Astrocyte (in vitro differentiated cells and primary cell): ENCODE measurements around the gene TNFSF8. TPM values are rescaled to one million over a fixed set of nuclear protein-coding genes. Genes with fewer than 3 reads are reported as not detected.

Experiments used
- DNase-seq: peaks from one replicate; pipeline ENCODE4 v3.0.0-alpha.2; 2010; ENCODE audit warnings: low read depth
- FAIRE-seq: peaks from 2 replicates; lab custom pipeline; 2011; peaks lifted over from hg19 to GRCh38; lab: Jason Lieb, UNC
- H2AFZ ChIP-seq: 2 replicates; pipeline ENCODE4 v1.6.0; 2012; ENCODE audit warnings: low read depth, low read length, inconsistent platforms
- H3K27ac ChIP-seq: 2 replicates; pipeline ENCODE4 v1.5.1; 2011; ENCODE audit warnings: low read depth, low read length, inconsistent platforms
- H3K27me3 ChIP-seq: 2 replicates; pipeline ENCODE4 v1.6.0; 2011; ENCODE audit warnings: low read length, inconsistent platforms; ENCODE audit not compliant: insufficient read depth
- H3K36me3 ChIP-seq: 2 replicates; pipeline ENCODE4 v1.5.1; 2011; ENCODE audit warnings: low read length, inconsistent platforms; ENCODE audit not compliant: insufficient read depth
- H3K4me1 ChIP-seq: 2 replicates; pipeline ENCODE4 v1.5.1; 2011; ENCODE audit warnings: low read length, inconsistent platforms; ENCODE audit not compliant: insufficient read depth
- H3K4me2 ChIP-seq: 2 replicates; pipeline ENCODE4 v1.6.0; 2012; ENCODE audit warnings: low read length, inconsistent platforms
- H3K4me3 ChIP-seq: 2 replicates; pipeline ENCODE4 v1.5.1; 2011; ENCODE audit warnings: low read depth, mild to moderate bottlenecking, low read length, inconsistent platforms; ENCODE audit not compliant: insufficient read depth
- H3K79me2 ChIP-seq: 2 replicates; pipeline ENCODE4 v1.6.0; 2012; ENCODE audit warnings: mild to moderate bottlenecking, low read length, inconsistent platforms; ENCODE audit not compliant: insufficient read depth
- H3K9ac ChIP-seq: 2 replicates; pipeline ENCODE4 v1.6.0; 2012; ENCODE audit warnings: mild to moderate bottlenecking, low read length, inconsistent platforms
- H3K9me3 ChIP-seq: 2 replicates; pipeline ENCODE4 v1.5.1; 2012; ENCODE audit warnings: low read depth, mild to moderate bottlenecking, low read length, inconsistent platforms; ENCODE audit not compliant: insufficient read depth
- H4K20me1 ChIP-seq: 2 replicates; pipeline ENCODE4 v1.6.0; 2012; ENCODE audit warnings: low read length, inconsistent platforms; ENCODE audit not compliant: insufficient read depth
- H3K27ac Mint-ChIP-seq: one replicate; pipeline ENCODE4 v1.8.0; 2021; ENCODE audit warnings: mild to moderate bottlenecking, mixed read lengths; ENCODE audit not compliant: unreplicated experiment
- H3K27me3 Mint-ChIP-seq: one replicate; pipeline ENCODE4 v1.8.0; 2021; ENCODE audit warnings: low read depth, mixed read lengths; ENCODE audit not compliant: unreplicated experiment
- H3K36me3 Mint-ChIP-seq: one replicate; pipeline ENCODE4 v1.8.0; 2021; ENCODE audit warnings: low read depth, mixed read lengths; ENCODE audit not compliant: unreplicated experiment
- H3K4me1 Mint-ChIP-seq: one replicate; pipeline ENCODE4 v1.8.0; 2021; ENCODE audit warnings: low read depth, mixed read lengths; ENCODE audit not compliant: unreplicated experiment
- H3K4me3 Mint-ChIP-seq: one replicate; pipeline ENCODE4 v1.8.0; 2021; ENCODE audit warnings: mild to moderate bottlenecking, moderate library complexity, mixed read lengths; ENCODE audit not compliant: unreplicated experiment
- H3K9me3 Mint-ChIP-seq: one replicate; pipeline ENCODE4 v1.8.0; 2021; ENCODE audit warnings: mild to moderate bottlenecking, mixed read lengths; ENCODE audit not compliant: unreplicated experiment
- CTCF ChIP-seq: IDR thresholded peaks from 2 replicates; pipeline ENCODE4 v1.5.1; 2011; ENCODE audit warnings: low read depth, mild to moderate bottlenecking, inconsistent platforms, low read length, moderate library complexity; ENCODE audit not compliant: insufficient read depth
- EZH2 ChIP-seq: IDR thresholded peaks from 2 replicates; pipeline ENCODE4 v1.6.1; 2012; ENCODE audit warnings: mild to moderate bottlenecking, low read length, inconsistent platforms; ENCODE audit not compliant: insufficient read depth
- total RNA-seq: library from RNA; stranded (reverse); gene quantifications from 2 replicates; pipeline ENCODE4 v1.2.1, GENCODE V29; 2021

TNFSF8 gene
- total RNA-seq, 1 donor from 2014 or later: not detected

GRCh38 chr9:114883709-114884108 lies 46.7 kb downstream of the TNFSF8 start:
- no peaks in the 10 kb centered on the region for H3K79me2 ChIP-seq
- peaks cover 3% of the 10 kb centered on the region for H3K9me3 Mint-ChIP-seq
- H3K27me3 Mint-ChIP-seq: no peaks in the 10 kb centered on the region
- no peaks in the 10 kb centered on the region for H3K36me3 ChIP-seq
- H3K27ac ChIP-seq: no peak overlapping the region
- no peak overlapping the region for H2AFZ ChIP-seq
- no peak for TF ChIP-seq EZH2
- no peak for TF ChIP-seq CTCF
- no peak overlapping the region for H3K27ac Mint-ChIP-seq
- H3K4me3 Mint-ChIP-seq: no peak overlapping the region
- H3K4me3 ChIP-seq: no peak overlapping the region
- H3K4me1 ChIP-seq: no peaks in the 10 kb centered on the region
- H3K9ac ChIP-seq: no peak overlapping the region
- no peaks in the 10 kb centered on the region for H4K20me1 ChIP-seq
- peaks cover 5% of the 10 kb centered on the region for H3K4me1 Mint-ChIP-seq
- no peaks in the 10 kb centered on the region for H3K9me3 ChIP-seq
- H3K27me3 ChIP-seq: no peaks in the 10 kb centered on the region
- FAIRE-seq: peak; percentile 32
- H3K36me3 Mint-ChIP-seq: no peaks in the 10 kb centered on the region
- DNase-seq: no peak
- H3K4me2 ChIP-seq: no peak overlapping the region

GRCh38 chr9:114880291-114880745 lies 50.1 kb downstream of the TNFSF8 start:
- H3K36me3 Mint-ChIP-seq: no peaks in the 10 kb centered on the region
- H3K9me3 Mint-ChIP-seq: peaks cover 10% of the 10 kb centered on the region
- H2AFZ ChIP-seq: no peak overlapping the region
- H3K4me3 ChIP-seq: no peak overlapping the region
- H3K36me3 ChIP-seq: no peaks in the 10 kb centered on the region
- no peak overlapping the region for H3K4me2 ChIP-seq
- no peaks in the 10 kb centered on the region for H3K27me3 Mint-ChIP-seq
- no peak overlapping the region for H3K27ac Mint-ChIP-seq
- no peaks in the 10 kb centered on the region for H3K4me1 Mint-ChIP-seq
- no peaks in the 10 kb centered on the region for H3K79me2 ChIP-seq
- no peaks in the 10 kb centered on the region for H3K4me1 ChIP-seq
- H3K9ac ChIP-seq: no peak overlapping the region
- no peak overlapping the region for H3K27ac ChIP-seq
- DNase-seq: no peak
- H4K20me1 ChIP-seq: no peaks in the 10 kb centered on the region
- FAIRE-seq: no peak
- no peak overlapping the region for H3K4me3 Mint-ChIP-seq
- H3K27me3 ChIP-seq: no peaks in the 10 kb centered on the region
- H3K9me3 ChIP-seq: peaks cover 4% of the 10 kb centered on the region
- TF ChIP-seq EZH2 (no peak), CTCF (no peak)

- TF ChIP-seq CTCF: no peak
- TF ChIP-seq EZH2: no peak
- Mint-ChIP-seq H3K4me1 (no peaks in the 10 kb centered on the region), H3K27ac (no peak overlapping the region), H3K36me3 (peaks cover 2% of the 10 kb centered on the region), H3K4me3 (no peak overlapping the region), H3K27me3 (no peaks in the 10 kb centered on the region), H3K9me3 (peaks cover 11% of the 10 kb centered on the region)
- Histone ChIP-seq H3K36me3 (no peaks in the 10 kb centered on the region), H4K20me1 (no peaks in the 10 kb centered on the region), H3K27me3 (no peaks in the 10 kb centered on the region), H3K4me2 (no peak overlapping the region), H3K27ac (no peak overlapping the region), H3K4me1 (no peaks in the 10 kb centered on the region), H3K4me3 (no peak overlapping the region), H3K9ac (no peak overlapping the region), H3K79me2 (no peaks in the 10 kb centered on the region), H2AFZ (no peak overlapping the region), H3K9me3 (peaks cover 4% of the 10 kb centered on the region)
- DNase-seq (no peak), FAIRE-seq (no peak)
Measured at GRCh38 chr9:114878879-114879564, 51.4 kb downstream of the TNFSF8 start.
